Endothelial cell of umbilical vein (primary cell): ENCODE results near the gene SFTPA2. TPM values are rescaled to one million over a fixed set of nuclear protein-coding genes. Genes with fewer than 3 reads are reported as not detected.
A peak's percentile ranks its signal among the peaks of the same experiment; 100 is the strongest.

Experiments used
- BruUV-seq: library from RNA; stranded (reverse); fragments of 400-500 nt; replicated peaks from 2 replicates; lab custom pipeline; 2021; lab: Mats Ljungman, UMichigan
- CTCF ChIA-PET: fragments of 300-600, 350-600 bp; sonication (Branson Sonifier 250); formaldehyde crosslinking; loops from one replicate; lab custom pipeline; 2021; ENCODE audit warnings: antibody characterized with exemption, inconsistent platforms; lab: Charles Lee
- POLR2A ChIA-PET: fragments of 300-600, 350-600 bp; sonication (Branson Sonifier 250); formaldehyde crosslinking; loops from one replicate; lab custom pipeline; 2021; ENCODE audit warnings: antibody characterized with exemption, inconsistent platforms; lab: Charles Lee
- DNase-seq: peaks from one replicate; pipeline ENCODE4 v3.0.0-alpha.2; 2011; ENCODE audit warnings: low read depth, low spot score
- FAIRE-seq: peaks from 2 replicates; lab custom pipeline; 2011; peaks lifted over from hg19 to GRCh38; lab: Jason Lieb, UNC
- H2AFZ ChIP-seq: 2 replicates; pipeline ENCODE4 v1.6.0; 2012; ENCODE audit warnings: low read depth, low read length, control low read depth, inconsistent platforms
- H3K27ac ChIP-seq: 2 replicates; pipeline ENCODE4 v1.5.1; 2011; ENCODE audit warnings: low read depth, mild to moderate bottlenecking, control low read depth, low read length, moderate library complexity; ENCODE audit not compliant: insufficient read depth
- H3K27me3 ChIP-seq, 2 experiments: 2 replicates each; pipeline versions ENCODE4 v1.6.0 to v1.6.1; 2011; ENCODE audit warnings: low read length in 2 of 2, mixed read lengths in 1 of 2; ENCODE audit not compliant: control insufficient read depth in 2 of 2, insufficient read depth in 2 of 2
- H3K36me3 ChIP-seq, 2 experiments: 2 replicates in 1 of 2; 3 replicates in 1 of 2; pipeline ENCODE4 v1.5.1; 2011; ENCODE audit warnings: low read length in 2 of 2, mild to moderate bottlenecking in 1 of 2, moderate library complexity in 1 of 2; ENCODE audit not compliant: control insufficient read depth in 2 of 2, insufficient read depth in 2 of 2; ENCODE audit errors: extremely low read depth in 1 of 2
- H3K4me1 ChIP-seq: 3 replicates; pipeline ENCODE4 v1.5.1; 2011; ENCODE audit warnings: mild to moderate bottlenecking, low read length; ENCODE audit not compliant: control insufficient read depth, insufficient read depth; ENCODE audit errors: extremely low read depth
- H3K4me2 ChIP-seq: 2 replicates; pipeline ENCODE4 v1.6.1; 2011; ENCODE audit warnings: low read length, control low read depth, mixed read lengths; ENCODE audit not compliant: insufficient read depth
- H3K4me3 ChIP-seq, 3 experiments: fragments of 200-600 bp in 1 of 3; sonication (generic), shearing (Covaris generic) in 1 of 3; replicated peaks in 1 of 3; 2 replicates each; pipeline ENCODE4 v1.5.1; 2011 to 2016; ENCODE audit warnings: control low read depth in 3 of 3, low read length in 3 of 3, mild to moderate bottlenecking in 2 of 3, inconsistent platforms in 1 of 3, low read depth in 1 of 3, moderate library complexity in 1 of 3; ENCODE audit not compliant: insufficient read depth in 1 of 3
- H3K79me2 ChIP-seq: 2 replicates; pipeline ENCODE4 v1.6.0; 2012; ENCODE audit warnings: low read length, inconsistent platforms; ENCODE audit not compliant: control insufficient read depth, insufficient read depth
- H3K9ac ChIP-seq: replicated peaks from 2 replicates; pipeline ENCODE3; 2011; ENCODE audit warnings: low read length, control low read depth; ENCODE audit not compliant: insufficient read depth; ENCODE audit errors: extremely low read depth
- H3K9me1 ChIP-seq: replicated peaks from 3 replicates; pipeline ENCODE4 v1.6.0; 2011; ENCODE audit warnings: mild to moderate bottlenecking, low read length; ENCODE audit not compliant: control insufficient read depth, insufficient read depth; ENCODE audit errors: extremely low read depth
- H3K9me3 ChIP-seq: replicated peaks from 2 replicates; pipeline ENCODE4 v1.5.1; 2012; ENCODE audit warnings: low read length, inconsistent platforms; ENCODE audit not compliant: control insufficient read depth, insufficient read depth
- H4K20me1 ChIP-seq: replicated peaks from 2 replicates; pipeline ENCODE3; 2011; ENCODE audit warnings: mild to moderate bottlenecking, low read length; ENCODE audit not compliant: control insufficient read depth, insufficient read depth; ENCODE audit errors: extremely low read depth
- EZH2 ChIP-seq: IDR thresholded peaks from 2 replicates; pipeline ENCODE4 v1.6.1; 2012; ENCODE audit warnings: borderline replicate concordance, low read depth, mild to moderate bottlenecking, moderate library complexity, low read length, inconsistent platforms; ENCODE audit not compliant: severe bottlenecking
- FOS ChIP-seq: IDR thresholded peaks from 2 replicates; pipeline ENCODE4 v1.6.1; 2011; ENCODE audit warnings: mild to moderate bottlenecking, low read length, moderate library complexity, borderline replicate concordance; ENCODE audit not compliant: insufficient read depth
- JUN ChIP-seq: IDR thresholded peaks from 2 replicates; pipeline ENCODE4 v1.6.1; 2011; ENCODE audit warnings: borderline replicate concordance, low read depth; ENCODE audit not compliant: insufficient read length, insufficient read depth
- MYC ChIP-seq: IDR thresholded peaks from one replicate; pipeline ENCODE4 v1.6.1; 2011; ENCODE audit warnings: mild to moderate bottlenecking, low read depth, low read length
- POLR2A ChIP-seq: IDR thresholded peaks from 2 replicates; pipeline ENCODE4 v1.6.1; 2012; ENCODE audit warnings: low read depth, mild to moderate bottlenecking, control low read depth, low read length
- POLR2AphosphoS5 ChIP-seq: IDR thresholded peaks from 2 replicates; pipeline ENCODE4 v1.6.1; 2012; ENCODE audit warnings: low read depth, mild to moderate bottlenecking, control low read depth, low read length, moderate library complexity; ENCODE audit not compliant: insufficient read depth
- dilution Hi-C: fragments of 300-500 bp; cut with MboI; formaldehyde crosslinking; loops from one replicate; pipeline ENCODE4 v1.15.0; 2019; ENCODE audit warnings: low sequenced_read_pairs; ENCODE audit not compliant: extremely low pct_ligation_motif_present
- intact Hi-C: fragments of 100-400 bp; cut with micrococcal nuclease; formaldehyde crosslinking; loops from one replicate; pipeline ENCODE4 v1.10.0; 2022
- polyA plus RNA-seq, 4 experiments: library from polyadenylated mRNA; depleted of rRNA in 3 of 4; stranded (reverse) in 3 of 4; unstranded in 1 of 4; fragments of >200 nt; gene quantifications; 2 replicates each; pipeline versions ENCODE4 v1.2.1 to v1.2.3, GENCODE V29; 2011 to 2012; ENCODE audit warnings: missing spikeins in 1 of 4
- total RNA-seq: library from RNA; stranded (reverse); gene quantifications from 2 replicates; pipeline ENCODE4 v1.2.3, GENCODE V29; 2021
- TF ChIP-seq, protein P1 (sequence below), 2 donors: IDR thresholded peaks; 1 replicate in 1 of 2; 2 replicates in 1 of 2; pipeline ENCODE4 v1.5.1; 2011; ENCODE audit warnings: low read length in 2 of 2, mild to moderate bottlenecking in 2 of 2, moderate library complexity in 2 of 2, control low read depth in 1 of 2, inconsistent platforms in 1 of 2, low read depth in 1 of 2; ENCODE audit not compliant: insufficient read depth in 1 of 2; ENCODE audit errors: extremely low read depth in 1 of 2
- TF ChIP-seq, protein P2 (sequence below): IDR thresholded peaks from 2 replicates; pipeline ENCODE4 v1.6.1; 2011; ENCODE audit not compliant: insufficient read depth, insufficient read length

Gene SFTPA2
- total and polyA plus RNA-seq, 2 donors (not counting 3 experiments of a cell fraction or from before 2014, with no cell fraction given): not detected

DNA sequence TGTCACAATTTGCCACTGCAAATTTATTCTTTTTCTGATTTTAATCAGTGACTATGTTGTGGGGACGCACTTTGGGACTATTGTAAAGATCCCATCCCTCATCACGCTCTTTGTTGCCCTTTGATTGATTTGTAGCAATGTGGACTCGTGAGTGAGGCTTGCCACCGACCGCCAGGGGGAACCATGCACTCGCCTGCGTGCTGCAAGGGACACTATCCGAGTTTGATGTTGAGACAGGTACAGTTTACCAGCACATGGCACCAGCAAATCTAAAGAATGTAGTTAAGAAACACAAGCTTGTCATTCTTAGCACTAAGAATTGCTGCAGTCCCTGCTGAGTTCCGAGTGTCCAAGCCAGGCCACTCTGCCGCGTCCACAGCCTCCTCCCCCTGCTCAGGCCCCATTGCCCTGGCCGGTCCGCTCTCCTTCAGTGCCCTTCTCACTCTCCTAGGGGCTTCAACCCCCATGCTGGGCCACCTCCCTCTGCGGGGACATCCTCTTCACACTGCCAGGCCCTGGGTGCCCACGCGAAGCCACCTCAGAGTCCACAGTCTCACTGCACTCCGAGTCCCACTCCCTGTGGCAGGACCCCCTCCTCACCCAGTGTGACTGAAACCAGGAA is 2.0 kb upstream of the SFTPA2 start:
- POLR2A ChIA-PET: no interaction called here
- Histone ChIP-seq H3K27ac (no peak overlapping the region), H2AFZ (no peak overlapping the region), H4K20me1 (no peaks in the 10 kb centered on the region), H3K4me1 (no peaks in the 10 kb centered on the region), H3K79me2 (no peaks in the 10 kb centered on the region), H3K27me3 (peaks cover 0 to 9% of the 10 kb centered on the region in 2 experiments), H3K4me2 (no peak overlapping the region), H3K9me3 (no peaks in the 10 kb centered on the region), H3K4me3 (no peak overlapping the region), H3K9ac (no peak overlapping the region), H3K36me3 (no peaks in the 10 kb centered on the region), H3K9me1 (no peaks in the 10 kb centered on the region)
- intact Hi-C loops (loop anchor here (1.0 kb wide), 3 partner anchors 46 to 485 kb away; no protein-coding TSS in a partner anchor), dilution Hi-C loops (no loop called here)
- no peak for TF ChIP-seq MYC
- no peak for TF ChIP-seq EZH2
- no peak for TF ChIP-seq POLR2A
- TF ChIP-seq, protein P1, sequence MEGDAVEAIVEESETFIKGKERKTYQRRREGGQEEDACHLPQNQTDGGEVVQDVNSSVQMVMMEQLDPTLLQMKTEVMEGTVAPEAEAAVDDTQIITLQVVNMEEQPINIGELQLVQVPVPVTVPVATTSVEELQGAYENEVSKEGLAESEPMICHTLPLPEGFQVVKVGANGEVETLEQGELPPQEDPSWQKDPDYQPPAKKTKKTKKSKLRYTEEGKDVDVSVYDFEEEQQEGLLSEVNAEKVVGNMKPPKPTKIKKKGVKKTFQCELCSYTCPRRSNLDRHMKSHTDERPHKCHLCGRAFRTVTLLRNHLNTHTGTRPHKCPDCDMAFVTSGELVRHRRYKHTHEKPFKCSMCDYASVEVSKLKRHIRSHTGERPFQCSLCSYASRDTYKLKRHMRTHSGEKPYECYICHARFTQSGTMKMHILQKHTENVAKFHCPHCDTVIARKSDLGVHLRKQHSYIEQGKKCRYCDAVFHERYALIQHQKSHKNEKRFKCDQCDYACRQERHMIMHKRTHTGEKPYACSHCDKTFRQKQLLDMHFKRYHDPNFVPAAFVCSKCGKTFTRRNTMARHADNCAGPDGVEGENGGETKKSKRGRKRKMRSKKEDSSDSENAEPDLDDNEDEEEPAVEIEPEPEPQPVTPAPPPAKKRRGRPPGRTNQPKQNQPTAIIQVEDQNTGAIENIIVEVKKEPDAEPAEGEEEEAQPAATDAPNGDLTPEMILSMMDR (IDR thresholded peaks at IDR 0.05; ENCODE audit: extremely low read depth in 1 of 2, insufficient read depth in 1 of 2, low read depth in 1 of 2, low read length in 2 of 2): peak; percentile 81 to 93
- TF ChIP-seq POLR2AphosphoS5: no peak
- no TSS peak for BruUV-seq
- DNase-seq: peak; percentile 56
- peak; percentile 85 for FAIRE-seq
- CTCF ChIA-PET: interaction anchor here (0.8 to 1.2 kb wide), 5 partner anchors 9 to 485 kb away, joined by 3 to 6 read pairs (median 3); no protein-coding TSS in a partner anchor

DNA sequence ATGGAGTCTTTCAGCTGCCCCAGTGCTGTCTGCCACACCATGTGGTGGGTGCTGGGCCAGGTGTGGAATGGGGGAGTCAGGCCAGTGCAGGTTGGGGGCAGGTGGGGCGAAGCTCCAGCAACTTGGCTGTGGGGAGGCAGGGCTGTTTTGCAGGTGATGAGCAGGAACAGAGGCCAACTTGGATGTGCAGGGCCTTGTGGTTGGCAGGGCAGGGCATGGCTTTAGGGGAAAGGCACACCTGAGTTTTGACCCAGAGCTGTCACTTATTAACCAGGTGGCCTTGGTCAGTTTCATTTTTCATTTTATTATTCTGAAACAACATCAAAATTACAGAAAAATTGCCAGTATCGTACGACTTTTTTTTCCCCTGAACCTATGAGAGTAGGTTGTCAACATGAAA is 1.1 kb upstream of the SFTPA2 start:
- Histone ChIP-seq H3K9me3 (no peaks in the 10 kb centered on the region), H3K27ac (no peak overlapping the region), H2AFZ (no peak overlapping the region), H3K4me1 (no peaks in the 10 kb centered on the region), H3K36me3 (no peaks in the 10 kb centered on the region), H4K20me1 (no peaks in the 10 kb centered on the region), H3K27me3 (peaks cover 0 to 9% of the 10 kb centered on the region in 2 experiments), H3K4me3 (no peak overlapping the region), H3K79me2 (no peaks in the 10 kb centered on the region), H3K4me2 (no peak overlapping the region), H3K9me1 (no peaks in the 10 kb centered on the region), H3K9ac (no peak overlapping the region)
- intact Hi-C loops (no loop called here), dilution Hi-C loops (no loop called here)
- no peak for FAIRE-seq
- BruUV-seq: no TSS peak
- TF ChIP-seq MYC (no peak), EZH2 (no peak), POLR2A (no peak), POLR2AphosphoS5 (no peak), JUN (no peak), FOS (no peak)
- TF ChIP-seq, protein P2, sequence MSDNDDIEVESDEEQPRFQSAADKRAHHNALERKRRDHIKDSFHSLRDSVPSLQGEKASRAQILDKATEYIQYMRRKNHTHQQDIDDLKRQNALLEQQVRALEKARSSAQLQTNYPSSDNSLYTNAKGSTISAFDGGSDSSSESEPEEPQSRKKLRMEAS: no peak
- TF ChIP-seq, protein P1 (IDR thresholded peaks at IDR 0.05; ENCODE audit: extremely low read depth in 1 of 2, insufficient read depth in 1 of 2, low read depth in 1 of 2, low read length in 2 of 2): no peak
- DNase-seq: no peak
- ChIA-PET CTCF (interaction anchor here (1.0 kb wide), 1 partner anchor 483 kb away, joined by 3 read pairs; no protein-coding TSS in a partner anchor), POLR2A (no interaction called here)
